HTR-8/SVneo (cell line): ENCODE results near the gene RETREG1.
"Not testable (repeated sequence)": the region's sequence is repeated elsewhere in the genome, so short reads cannot be mapped to it uniquely, and the experiment has no call there.

Source experiments
- DNase-seq: peaks from one replicate; pipeline ENCODE4 v3.0.0; 2011; ENCODE audit warnings: low spot score, mixed read lengths; ENCODE audit not compliant: insufficient read length
- FAIRE-seq: peaks from 2 replicates; lab custom pipeline; 2011; peaks lifted over from hg19 to GRCh38; lab: Jason Lieb, UNC

RETREG1 gene

DNA sequence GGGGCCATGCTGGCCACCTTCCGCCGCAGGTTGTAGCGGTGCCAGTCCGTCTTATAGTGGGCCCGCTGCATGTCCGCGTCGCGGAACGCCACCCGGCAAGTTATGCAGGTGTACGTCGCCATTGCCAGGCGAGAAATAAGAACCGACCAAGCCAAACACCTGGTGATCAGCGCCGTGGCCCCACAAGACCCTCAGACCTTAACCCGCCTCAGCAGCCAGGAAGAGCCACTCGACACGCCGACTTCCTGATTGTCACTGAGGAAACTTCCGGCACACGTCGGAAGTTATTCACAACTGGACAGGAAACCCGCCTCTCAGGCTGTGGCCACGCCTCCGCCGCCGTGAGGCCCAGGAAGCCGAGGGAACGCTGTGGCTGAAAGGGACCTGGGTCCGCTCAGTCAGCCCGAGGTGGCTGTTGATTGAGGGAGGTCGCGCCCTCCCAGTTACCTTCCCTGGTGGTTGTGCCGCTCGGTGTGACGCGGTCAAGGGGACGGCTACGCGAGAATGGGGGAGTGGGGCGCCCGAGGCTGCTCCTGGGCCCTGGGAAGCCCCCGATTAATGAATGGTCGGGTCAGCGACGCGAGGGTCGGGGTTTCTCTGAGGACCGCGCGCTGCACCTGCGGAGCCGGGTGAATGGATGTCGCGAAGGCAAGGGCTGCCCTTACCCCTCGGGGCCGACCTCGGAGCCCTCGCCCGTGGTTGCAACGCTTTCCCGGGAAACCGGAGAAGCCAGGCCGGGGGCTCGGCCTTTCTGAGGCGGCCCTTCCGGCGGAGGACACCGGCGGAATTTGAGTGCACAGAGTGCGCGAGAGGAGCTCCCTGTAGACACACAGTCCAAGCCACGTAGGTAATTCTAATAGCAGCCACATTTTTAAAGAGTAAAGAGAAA, 151.0 kb downstream of the RETREG1 start, which contains the start of gene ZNF622:
TSS of gene ZNF622 (minus strand) at position 257 of the 889 bp plus-strand sequence. CDS start at position 122, 135 bp downstream.
- peak; percentile 90 for DNase-seq
- FAIRE-seq, result peak; percentile 94

DNA sequence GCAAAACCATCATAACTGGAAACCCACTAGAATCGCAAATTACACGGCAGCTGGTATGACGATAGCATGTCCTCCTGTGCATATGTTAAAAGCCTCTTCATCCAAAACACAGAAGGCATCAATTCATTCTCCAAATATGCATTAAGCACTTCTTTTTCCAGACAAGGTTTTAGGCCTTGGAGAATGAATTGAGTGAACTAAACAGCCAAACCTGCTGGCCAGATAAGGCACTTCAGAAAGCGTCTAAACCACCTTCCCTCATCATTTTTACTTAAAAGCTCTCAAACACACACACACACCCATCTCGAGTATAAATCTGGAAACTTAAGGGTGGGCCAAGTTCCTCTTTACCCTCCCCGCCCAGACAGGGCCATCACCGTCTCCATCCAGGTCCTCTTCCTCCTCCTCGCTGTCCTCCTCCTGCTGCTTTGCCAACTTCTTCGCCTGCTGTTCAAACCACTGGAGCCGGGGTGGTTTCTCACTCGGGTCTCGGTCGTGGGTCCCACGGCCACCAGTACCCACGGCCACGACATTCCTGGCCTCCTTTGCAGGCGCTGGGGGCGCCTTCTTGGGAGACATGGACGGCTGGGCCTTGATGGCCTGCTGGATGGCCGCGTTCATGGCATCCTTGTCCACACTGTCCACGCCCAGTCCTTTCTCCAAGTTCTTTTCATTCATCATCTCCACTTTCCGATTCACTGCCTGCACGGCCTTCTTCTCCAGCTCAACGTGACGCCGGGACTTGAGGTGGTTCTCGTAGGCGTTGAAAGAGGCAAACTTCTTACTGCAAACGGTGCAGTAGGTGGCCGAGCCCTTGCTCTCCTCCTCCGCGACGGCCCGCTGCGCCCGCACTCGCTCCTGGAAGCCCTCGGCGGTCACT, 151.9 kb downstream of the RETREG1 start:
- DNase-seq, result no peak
- no peak for FAIRE-seq

DNA sequence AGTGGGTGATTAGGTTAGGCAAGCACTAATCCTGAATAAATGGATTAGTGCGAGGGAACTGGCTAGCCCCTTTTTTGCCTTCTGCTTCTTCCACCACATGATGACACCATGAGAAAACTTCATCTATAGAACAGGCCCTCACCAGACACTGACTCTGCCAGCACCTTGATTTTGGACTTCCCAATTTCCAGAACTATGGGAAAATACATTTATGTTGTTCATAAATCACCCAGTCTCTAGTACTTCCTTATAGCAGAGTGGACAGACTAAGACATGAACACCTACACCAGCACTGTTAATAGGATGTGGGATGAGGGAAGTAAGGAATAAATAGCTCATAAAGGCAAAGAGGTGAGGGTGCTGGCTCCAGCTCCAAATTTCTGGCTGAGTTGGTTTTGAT, 152.6 kb downstream of the RETREG1 start:
- DNase-seq (no peak), FAIRE-seq (no peak)

DNA sequence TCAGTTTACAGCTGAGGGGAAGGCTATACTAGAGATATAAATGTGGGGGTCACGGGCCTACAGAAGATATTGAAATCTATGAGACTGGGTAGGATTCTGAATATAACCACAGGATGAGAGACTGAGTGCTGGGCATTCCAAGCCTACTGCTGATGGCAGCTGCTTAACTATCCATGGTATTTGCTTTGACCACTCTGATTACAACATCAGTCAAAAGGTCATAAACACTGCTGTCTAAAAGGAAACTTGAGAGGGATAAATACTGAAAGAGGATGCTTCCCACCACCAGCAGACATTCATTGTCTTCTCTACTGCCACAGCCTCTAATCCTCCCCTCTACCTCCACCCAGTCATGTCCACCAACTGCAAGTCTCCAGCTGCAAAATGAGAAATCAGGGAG, 155.0 kb downstream of the RETREG1 start:
- peak; percentile 72 for DNase-seq
- FAIRE-seq, result peak; percentile 44

DNA sequence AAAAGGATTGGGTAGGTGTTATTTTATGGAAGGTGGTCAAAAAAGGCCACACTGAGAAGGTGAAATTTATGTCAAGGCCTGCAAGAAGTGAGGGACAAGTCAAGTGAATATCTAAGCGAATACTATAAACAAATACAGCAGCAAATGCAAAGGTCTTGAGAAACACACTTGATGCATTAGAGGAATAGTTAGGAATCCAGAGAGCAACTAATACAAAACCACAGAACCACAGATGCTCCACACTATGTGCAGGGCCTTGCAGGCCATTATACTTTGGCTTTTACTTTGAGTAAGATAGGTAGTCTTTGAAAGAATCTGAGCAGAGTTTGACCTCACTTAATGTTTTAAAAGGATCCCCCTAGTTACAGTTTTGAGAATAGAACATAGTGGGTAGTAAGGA, 155.8 kb downstream of the RETREG1 start:
- no peak for DNase-seq

DNA sequence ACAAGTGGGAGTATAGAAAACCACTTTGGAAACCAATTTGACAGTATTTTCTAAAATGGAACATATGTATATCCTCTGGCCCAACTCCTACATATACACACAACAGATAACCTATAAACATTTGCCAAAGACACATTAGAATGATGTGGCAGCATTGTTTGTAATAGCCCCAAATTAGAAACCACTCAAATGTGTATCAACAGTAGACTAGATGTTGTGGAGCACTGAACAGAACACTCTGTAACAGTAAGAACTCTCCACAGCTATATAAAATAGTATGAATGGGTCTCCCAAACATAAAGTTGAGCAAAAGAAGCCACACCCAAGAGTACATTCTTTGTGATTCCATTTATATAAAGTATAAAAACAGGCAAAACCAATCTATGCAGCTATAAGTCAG, 157.3 kb downstream of the RETREG1 start:
- no peak for FAIRE-seq

More for the DNA sequence above, 155.8 kb downstream of the RETREG1 start:
- no peak for FAIRE-seq

DNA sequence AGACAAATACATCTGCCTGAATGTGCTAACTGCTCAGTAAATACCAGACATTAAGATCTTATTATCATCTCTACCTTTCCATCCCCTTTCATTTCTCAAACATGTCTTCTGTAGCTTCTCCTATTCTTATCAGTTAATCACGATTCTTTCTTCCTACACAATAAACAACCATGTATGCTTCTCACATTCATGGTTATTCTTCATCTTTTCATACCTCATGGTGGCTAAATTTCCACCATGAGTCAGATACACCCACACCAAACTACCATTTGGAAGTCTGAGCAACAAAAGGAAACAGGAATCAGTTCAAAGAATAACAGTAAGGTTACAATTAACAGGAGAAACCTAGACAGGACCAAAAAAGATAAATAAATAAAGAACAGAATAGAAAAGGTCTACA, 158.9 kb downstream of the RETREG1 start:
- DNase-seq, result no peak
- FAIRE-seq, result no peak

More for the DNA sequence above, 157.3 kb downstream of the RETREG1 start:
- no peak for DNase-seq

DNA sequence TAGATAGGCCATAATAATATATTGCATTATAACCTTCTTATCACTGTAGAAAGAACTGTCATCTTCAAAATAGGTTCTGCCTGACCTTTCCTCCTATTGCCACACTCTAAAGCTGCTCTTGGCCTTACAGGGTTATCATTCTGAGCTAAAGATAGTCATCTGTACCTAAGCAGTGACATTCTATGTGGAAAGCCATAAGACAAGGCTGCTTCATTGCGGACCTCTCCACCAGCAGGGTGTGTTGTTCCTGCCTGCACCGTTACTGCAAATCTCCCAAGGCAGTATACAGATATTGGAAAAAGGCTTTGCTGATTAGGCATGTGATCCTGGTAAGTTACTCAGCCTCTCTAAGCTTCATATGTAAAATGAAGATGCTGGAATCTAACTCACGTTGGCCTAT, 159.3 kb downstream of the RETREG1 start:
- FAIRE-seq (peak; percentile 33), DNase-seq (no peak)

DNA sequence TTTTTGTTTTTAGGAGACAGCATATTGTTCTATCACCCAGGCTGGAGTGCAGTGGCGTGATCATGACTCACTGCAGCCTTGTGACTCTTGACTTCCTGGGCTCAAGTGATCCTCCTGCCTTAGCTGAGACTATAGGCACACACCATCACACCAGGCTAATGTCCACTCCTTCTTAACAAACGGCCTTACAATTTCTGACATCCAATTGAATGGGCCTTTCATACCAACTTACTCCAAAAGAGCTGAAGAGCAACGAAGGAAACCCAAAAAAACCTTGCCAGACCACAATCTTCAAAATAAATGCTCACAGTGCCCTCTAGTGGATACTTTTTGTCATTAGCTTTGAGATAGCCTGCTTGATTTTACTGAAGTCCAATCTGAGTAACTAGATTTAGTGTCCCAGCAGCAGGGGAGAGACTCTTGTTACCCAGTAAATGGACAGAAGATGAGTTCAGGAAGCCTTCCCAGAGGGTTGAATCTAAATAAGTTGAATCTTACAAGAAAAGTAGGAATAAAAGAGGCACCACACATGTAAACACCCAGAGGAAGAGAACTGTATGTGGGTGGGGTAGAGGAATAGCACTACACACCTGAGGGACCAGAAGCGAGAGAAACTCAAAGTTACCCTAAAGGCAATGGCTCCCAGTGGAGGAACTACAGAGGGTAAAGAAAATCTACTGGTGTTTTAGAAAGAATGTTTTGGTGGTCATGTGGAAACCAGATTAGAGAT, 160.5 kb downstream of the RETREG1 start:
- peak; percentile 20 for FAIRE-seq
- DNase-seq, result peak; percentile 55

DNA sequence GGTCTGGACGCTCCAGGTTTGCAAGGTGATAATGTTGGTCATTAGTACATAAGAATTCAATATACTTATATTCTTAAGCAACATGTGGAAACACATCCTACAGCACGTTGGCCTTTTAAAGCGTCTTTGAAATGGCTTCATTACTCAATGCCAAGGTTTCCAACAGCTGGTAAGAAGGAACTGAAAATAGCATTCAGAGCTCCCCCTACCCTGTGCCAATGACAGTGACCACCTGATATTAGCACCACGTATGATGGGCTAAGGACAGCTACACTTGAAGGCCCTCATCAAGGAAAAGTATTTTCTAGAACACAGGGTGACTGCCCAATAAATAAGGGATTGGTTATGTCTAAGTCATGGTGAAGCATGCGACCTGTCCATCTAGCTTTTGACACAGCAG, 161.1 kb downstream of the RETREG1 start:
- DNase-seq (no peak), FAIRE-seq (peak; percentile 79)

DNA sequence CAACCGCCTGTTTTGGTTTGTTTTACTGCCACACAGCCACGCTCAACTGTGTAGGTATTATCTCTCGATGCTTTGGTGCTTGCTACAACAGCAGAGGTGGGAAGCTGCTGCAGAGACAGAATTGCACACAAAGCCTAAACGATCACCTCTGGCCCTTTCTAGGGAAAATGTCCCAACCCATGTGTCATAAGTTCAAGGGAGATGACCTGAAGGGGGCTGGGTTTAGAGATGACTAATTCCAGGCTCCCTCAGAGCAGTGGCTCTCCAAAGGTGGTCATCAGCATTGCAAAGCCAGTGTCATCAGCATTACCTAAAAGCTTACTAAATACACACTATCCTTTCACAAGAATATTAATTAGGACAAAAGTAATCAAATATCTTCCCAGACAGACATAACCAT, 162.1 kb downstream of the RETREG1 start:
- no peak for DNase-seq
- no peak for FAIRE-seq

DNA sequence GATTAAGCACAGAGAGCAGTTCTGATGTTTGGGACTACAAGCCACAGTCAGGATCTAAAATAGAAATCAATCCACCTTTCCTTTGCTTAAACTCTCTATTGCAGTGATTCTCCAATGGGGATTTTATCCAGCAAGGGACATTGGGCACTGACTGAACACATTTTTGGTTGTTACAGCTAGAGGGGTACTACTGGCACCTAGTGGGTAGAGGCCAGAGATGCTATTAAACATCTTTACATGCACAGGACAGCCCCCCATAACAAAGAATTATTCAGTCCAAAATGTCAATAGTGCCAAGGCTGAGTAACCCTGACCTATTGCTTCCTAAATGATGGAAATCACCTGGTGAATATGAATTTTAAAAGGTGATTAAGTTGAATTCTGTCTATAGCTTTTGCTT, 163.2 kb downstream of the RETREG1 start:
- no peak for DNase-seq
- FAIRE-seq, result peak; percentile 9

DNA sequence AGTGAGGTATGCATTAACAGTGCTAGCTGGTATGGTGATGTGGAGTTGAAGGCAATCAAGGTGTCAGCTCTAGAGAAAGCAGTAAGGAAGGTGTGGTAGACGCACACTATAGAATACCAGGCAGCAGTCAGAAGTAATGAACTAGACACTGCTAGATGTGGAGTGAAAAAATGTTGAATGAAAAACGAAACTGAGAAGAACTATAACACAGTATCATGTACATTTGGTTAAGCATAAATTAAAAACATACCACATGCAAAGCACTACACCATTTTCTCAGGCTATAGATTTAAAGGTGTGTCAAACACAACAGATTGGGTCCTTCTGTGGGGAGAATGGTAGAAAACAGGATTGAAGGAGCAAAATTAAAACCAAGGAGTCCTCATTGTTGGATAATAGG, 166.6 kb downstream of the RETREG1 start:
- DNase-seq (no peak), FAIRE-seq (peak; percentile 49)

DNA sequence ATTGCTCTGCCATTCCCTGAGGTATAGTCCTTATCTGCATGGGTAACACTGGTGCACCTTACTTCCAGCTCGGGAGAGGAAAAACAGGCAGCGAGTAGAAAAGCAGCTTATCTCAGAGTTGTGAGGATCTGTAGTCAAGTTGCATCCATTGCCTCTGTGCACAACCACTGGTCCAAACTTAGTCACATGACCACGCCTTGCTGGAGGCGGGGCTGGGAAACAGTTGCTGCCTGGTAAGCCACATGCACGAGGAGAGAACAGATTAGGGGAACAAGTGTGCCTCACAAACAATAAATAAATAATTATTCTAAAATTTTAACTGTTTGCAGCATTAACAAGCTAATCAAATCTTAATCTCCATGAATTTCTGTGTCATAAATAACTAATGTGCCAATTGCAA, 169.8 kb downstream of the RETREG1 start:
- DNase-seq (no peak), FAIRE-seq (peak; percentile 54)

DNA sequence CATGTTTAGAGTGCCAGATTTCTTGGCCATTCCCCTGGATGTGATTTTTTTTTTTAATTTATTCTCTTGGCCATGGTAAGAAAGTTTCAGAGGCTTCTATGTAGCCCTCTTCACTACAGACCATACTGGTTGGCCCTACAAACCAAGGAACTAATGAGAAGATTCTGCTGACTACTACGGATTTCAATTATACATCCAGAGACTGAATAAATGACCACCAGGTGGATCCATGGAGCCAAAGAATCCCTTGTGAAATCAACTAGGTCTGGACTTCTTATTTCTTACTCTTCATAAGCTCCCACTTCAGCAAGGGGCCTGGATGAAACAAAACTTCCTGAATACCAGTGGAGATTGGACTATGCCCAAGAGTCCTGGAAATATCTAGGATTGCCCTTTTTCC, 178.8 kb downstream of the RETREG1 start:
- DNase-seq, result peak; percentile 38
- no peak for FAIRE-seq

DNA sequence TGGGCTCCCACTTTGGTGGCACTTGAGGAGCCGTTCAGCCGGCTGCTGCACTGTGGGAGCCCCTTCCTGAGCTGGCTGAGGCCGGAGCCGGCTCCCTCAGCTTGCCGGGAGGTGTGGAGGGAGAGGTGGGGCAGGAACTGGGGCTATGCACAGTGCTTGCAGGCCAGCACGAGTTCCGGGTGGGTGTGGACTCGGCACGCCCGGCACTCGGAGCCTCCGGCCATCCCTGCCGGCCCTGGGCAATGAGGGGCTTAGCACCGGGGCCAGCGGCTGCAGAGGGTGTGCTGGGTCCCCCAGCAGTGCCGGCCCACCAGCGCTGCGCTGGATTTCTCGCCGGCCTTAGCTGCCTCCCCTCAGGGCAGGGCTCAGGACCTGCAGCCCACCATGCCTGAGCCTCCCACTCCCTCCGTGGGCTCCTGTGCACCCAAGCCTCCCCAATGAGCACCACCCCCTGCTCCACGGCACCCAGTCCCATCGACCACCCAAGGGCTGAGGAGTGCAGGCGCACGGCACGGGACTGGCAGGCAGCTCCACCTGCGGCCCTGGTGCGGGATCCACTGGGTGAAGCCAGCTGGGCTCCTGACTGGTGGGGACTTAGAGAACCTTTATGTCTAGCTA, 180.6 kb downstream of the RETREG1 start:
- not testable (repeated sequence) for DNase-seq, FAIRE-seq

DNA sequence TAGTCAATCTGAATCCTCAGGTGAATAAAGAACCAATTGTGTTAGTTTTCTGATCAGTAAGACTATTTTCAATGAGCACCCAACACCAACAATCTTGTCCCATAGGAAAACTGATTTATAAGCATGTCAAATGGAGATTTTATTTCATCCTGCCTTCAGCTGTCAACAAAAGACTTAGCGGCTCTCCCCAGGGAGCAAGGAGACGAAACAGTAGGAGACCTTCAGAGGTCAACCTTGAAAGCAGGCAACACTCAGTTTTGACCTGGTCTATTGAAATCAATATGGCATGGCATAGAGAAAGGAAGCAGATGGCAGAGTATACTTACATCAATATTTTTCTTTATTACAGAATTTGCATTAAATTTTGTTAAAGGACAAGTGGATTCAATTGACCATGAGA, 185.3 kb downstream of the RETREG1 start:
- FAIRE-seq (no peak), DNase-seq (no peak)

DNA sequence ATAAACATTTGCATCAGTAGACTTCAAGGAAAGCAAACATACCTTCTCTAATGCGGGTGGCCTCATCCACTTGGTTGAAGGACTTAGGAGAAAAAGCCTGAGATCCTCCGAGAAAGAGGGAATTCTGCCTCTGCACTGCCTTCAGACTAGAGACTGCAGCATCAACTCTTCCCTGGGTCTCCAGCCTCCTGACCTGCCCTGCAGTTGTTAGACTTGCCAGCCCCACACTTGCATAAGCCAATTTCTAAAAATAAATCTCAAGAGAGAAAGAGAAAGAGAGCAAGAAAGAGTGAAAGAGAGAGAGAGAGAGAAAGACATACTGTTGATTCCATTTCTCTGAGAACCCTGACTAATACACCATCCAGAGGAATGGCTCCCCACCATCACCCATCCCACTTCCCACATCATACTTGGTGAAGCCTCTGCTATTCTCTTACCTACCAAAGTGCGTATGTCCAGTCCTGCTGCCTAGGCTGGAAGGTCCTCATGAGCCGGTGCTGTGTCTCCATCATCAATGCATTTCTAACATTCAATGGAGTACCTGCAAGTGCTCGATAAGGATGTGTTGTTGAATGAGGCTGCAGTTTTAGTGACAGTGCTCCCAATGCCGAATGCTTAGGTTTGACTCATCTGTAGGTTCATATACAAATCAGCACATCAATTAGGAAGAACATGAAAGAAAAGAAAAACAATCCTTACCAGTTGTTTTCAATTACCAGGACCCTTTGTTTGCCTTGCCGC, 186.3 kb downstream of the RETREG1 start:
- FAIRE-seq, result peak; percentile 42

DNA sequence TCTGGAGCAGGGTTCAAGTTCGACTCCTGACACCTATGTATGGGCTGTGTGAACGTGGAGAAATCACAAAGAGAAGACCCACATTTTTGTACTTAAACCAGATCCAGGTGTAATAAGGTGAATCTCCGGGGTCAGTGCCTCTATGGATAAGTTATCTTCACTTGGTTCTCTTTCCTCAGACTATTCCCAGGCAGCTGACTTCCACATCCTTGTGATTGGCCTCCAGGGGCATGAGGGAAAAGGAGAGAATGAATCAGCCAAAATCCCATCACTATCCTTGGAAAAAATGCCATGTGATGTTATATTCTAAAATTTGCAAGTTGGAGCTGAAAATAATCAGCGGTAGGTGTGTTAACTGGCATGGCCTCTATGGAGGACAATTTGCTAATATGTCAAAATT, 188.4 kb downstream of the RETREG1 start:
- DNase-seq (no peak), FAIRE-seq (no peak)

More for the DNA sequence above, 186.3 kb downstream of the RETREG1 start:
- no peak for DNase-seq
